Right forelimb (tissue), 1 donor: Measurements from ENCODE around the gene GNA12.
A peak's percentile ranks its signal among the peaks of the same experiment; 100 is the strongest.

Source experiments
- DNase-seq: peaks from one replicate; pipeline ENCODE4 v3.0.0-alpha.2; 2018

The GNA12 gene

GRCh38 chr7:2800931-2801688 is 43.0 kb downstream of the GNA12 start:
- DNase-seq, result peak; percentile 60

- no peak for DNase-seq
Observed at GRCh38 chr7:2800220-2800930, 43.7 kb downstream of the GNA12 start.

- DNase-seq, result no peak
Observed at GRCh38 chr7:2799253-2799652, 44.9 kb downstream of the GNA12 start.

GRCh38 chr7:2798669-2799068 is 45.4 kb downstream of the GNA12 start:
- no peak for DNase-seq

- peak; percentile 69 for DNase-seq
Observed at GRCh38 chr7:2796358-2797352, 47.5 kb downstream of the GNA12 start.

GRCh38 chr7:2795906-2796305 is 48.2 kb downstream of the GNA12 start:
- no peak for DNase-seq

GRCh38 chr7:2794836-2795636 is 49.1 kb downstream of the GNA12 start:
- DNase-seq, result no peak

GRCh38 chr7:2792856-2793487 is 51.1 kb downstream of the GNA12 start:
- no peak for DNase-seq

- no peak for DNase-seq
Observed at GRCh38 chr7:2792235-2792634, 51.9 kb downstream of the GNA12 start.

GRCh38 chr7:2791390-2791789 is 52.7 kb downstream of the GNA12 start:
- no peak for DNase-seq

- no peak for DNase-seq
Observed at GRCh38 chr7:2787251-2787951, 56.7 kb downstream of the GNA12 start.

- no peak for DNase-seq
Observed at GRCh38 chr7:2786607-2787116, 57.4 kb downstream of the GNA12 start.

- DNase-seq, result no peak
Observed at GRCh38 chr7:2785071-2785500, 59.0 kb downstream of the GNA12 start.

- DNase-seq, result no peak
Observed at GRCh38 chr7:2782565-2782964, 61.5 kb downstream of the GNA12 start.

GRCh38 chr7:2782121-2782520 is 62.0 kb downstream of the GNA12 start:
- no peak for DNase-seq

- DNase-seq, result no peak
Observed at GRCh38 chr7:2781636-2782035, 62.5 kb downstream of the GNA12 start.

- no peak for DNase-seq
Observed at GRCh38 chr7:2779051-2779450, 65.1 kb downstream of the GNA12 start.

GRCh38 chr7:2777898-2778535 is 66.1 kb downstream of the GNA12 start:
- DNase-seq, result no peak

- DNase-seq, result no peak
Observed at GRCh38 chr7:2776401-2776800, 67.7 kb downstream of the GNA12 start.

GRCh38 chr7:2775785-2776184 is 68.3 kb downstream of the GNA12 start:
- DNase-seq, result no peak
